ENCODE results near the gene NYAP2.

NYAP2 gene

DNA sequence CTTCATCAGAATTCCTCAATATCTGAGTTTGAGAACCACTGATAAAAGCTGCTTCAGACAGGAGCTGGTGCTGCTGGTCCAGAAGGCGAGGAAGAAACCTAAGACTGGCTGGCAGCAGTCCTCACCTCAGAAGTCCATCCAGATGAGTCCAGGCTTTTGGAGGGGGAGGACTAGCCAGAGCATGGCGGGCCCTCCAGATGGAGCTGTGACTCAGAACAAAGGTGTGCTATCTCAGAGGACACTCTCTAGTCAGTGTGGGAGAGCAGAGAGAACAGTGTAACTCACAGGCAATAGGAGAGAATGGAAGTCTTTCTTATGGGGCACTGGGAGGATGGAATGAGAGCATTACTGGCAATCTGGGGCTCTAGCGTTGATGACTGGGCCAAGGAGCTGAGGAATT, 191.4 kb downstream of the NYAP2 start:
- DNase-seq (ENCODE audit: low spot score), result no peak
- TF ChIP-seq, protein P1, sequence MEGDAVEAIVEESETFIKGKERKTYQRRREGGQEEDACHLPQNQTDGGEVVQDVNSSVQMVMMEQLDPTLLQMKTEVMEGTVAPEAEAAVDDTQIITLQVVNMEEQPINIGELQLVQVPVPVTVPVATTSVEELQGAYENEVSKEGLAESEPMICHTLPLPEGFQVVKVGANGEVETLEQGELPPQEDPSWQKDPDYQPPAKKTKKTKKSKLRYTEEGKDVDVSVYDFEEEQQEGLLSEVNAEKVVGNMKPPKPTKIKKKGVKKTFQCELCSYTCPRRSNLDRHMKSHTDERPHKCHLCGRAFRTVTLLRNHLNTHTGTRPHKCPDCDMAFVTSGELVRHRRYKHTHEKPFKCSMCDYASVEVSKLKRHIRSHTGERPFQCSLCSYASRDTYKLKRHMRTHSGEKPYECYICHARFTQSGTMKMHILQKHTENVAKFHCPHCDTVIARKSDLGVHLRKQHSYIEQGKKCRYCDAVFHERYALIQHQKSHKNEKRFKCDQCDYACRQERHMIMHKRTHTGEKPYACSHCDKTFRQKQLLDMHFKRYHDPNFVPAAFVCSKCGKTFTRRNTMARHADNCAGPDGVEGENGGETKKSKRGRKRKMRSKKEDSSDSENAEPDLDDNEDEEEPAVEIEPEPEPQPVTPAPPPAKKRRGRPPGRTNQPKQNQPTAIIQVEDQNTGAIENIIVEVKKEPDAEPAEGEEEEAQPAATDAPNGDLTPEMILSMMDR (IDR thresholded peaks at IDR 0.05; ENCODE audit: extremely low read depth, missing control alignments), result no peak

DNA sequence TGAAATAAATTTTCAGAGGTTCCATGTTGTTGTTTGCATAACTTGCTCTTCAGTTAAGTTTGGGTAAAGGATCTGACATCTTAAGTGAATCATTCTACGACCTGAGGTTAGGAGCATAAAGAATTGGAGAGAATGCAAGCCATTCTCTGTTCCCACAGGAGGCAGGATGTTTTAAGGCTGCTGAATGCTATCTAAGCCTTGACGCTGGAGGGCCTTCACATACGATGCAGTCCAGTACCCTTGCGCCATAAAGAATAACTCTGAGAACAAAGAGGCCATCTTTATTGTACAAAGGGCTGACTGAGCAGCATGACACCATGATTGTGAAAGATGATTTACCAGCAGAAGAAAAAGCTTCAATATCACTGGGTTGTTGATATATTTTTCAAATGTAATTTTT, 198.4 kb downstream of the NYAP2 start:
- no peak for DNase-seq (ENCODE audit: low spot score)

DNA sequence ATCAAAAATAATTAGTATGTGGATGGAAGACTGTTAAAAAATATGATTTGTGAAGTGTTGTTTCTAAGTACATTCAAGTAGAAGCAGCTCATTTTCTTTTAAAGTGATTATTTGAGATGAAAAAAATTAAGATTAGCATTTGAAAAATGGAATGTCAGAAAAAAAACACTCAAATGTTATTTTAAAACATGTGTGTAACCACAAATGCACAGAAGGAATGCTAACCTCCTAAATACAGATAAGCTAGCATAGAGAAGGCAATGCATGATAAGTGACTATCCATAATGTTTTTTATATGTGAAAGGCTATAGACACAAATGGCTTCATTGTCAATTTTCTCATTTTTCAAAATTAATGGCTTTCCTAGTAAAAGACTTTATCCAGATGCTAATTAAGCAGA, 198.9 kb downstream of the NYAP2 start:
- DNase-seq (ENCODE audit: low spot score), result no peak
- TF ChIP-seq, protein P1 (IDR thresholded peaks at IDR 0.05; ENCODE audit: extremely low read depth, missing control alignments), result no peak

More for the DNA sequence above, 198.4 kb downstream of the NYAP2 start:
- TF ChIP-seq, protein P1 (IDR thresholded peaks at IDR 0.05; ENCODE audit: extremely low read depth, missing control alignments), result no peak

DNA sequence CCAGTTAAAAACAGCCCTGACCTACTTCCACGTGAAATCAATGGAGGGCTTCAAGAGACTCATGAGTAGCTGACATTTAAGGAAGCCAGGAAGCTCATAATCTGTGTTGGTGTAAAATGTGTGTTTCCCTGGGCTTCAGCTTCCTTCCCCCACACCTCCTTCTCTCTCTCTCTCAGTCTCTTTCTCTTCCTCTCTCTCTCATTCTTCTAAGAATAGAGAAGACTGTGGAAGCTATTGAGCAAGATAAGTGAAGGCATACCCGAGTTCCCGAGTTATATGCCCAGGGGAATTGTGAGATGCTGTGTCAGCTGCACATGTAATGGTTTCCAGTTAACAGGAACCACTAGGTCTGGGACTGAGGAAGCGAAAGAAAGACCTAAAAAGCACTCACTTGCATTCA, 199.4 kb downstream of the NYAP2 start:
- TF ChIP-seq, protein P1 (IDR thresholded peaks at IDR 0.05; ENCODE audit: extremely low read depth, missing control alignments), result no peak

DNA sequence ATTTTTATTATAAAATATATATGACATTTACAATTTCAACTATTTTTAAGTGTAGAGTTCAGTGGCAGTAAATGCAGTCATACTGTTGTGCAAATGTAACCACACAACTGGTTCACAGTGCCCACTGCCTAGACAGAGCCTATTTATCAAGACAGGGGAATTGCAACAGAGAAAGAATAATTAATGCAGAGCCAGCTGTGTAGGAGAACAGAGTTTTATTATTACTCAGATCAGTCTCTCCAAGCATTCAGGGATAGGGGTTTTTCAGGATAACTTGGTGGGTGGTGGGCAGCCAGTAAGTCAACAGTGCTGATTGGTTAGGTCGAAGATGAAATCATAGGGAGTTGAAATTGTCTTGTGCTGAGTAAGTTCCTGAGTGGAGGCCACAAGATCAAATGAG, 200.3 kb downstream of the NYAP2 start:
- no peak for DNase-seq (ENCODE audit: low spot score)
- TF ChIP-seq, protein P1 (IDR thresholded peaks at IDR 0.05; ENCODE audit: extremely low read depth, missing control alignments), result no peak

More for the DNA sequence above, 199.4 kb downstream of the NYAP2 start:
- no peak for DNase-seq (ENCODE audit: low spot score)

DNA sequence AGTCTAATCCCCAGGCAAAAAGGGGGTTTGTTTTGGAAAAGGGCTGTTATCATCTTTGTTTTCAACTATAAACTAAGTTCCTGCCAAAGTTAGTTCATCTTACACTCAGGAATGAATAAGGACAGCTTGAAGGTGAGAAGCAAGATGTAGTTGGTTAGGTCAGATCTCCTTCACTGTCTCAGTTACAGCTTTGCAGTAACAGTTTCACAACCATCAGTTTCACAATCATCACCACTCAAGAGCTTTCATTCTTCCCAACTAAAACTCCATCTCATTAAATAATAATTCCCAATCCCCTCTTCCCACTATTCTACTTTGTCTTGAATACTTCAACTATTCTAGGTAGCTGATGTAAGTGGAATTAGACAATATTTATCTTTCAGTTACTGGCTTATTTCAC, 200.9 kb downstream of the NYAP2 start:
- DNase-seq (ENCODE audit: low spot score), result no peak
- TF ChIP-seq, protein P1 (IDR thresholded peaks at IDR 0.05; ENCODE audit: extremely low read depth, missing control alignments), result no peak

DNA sequence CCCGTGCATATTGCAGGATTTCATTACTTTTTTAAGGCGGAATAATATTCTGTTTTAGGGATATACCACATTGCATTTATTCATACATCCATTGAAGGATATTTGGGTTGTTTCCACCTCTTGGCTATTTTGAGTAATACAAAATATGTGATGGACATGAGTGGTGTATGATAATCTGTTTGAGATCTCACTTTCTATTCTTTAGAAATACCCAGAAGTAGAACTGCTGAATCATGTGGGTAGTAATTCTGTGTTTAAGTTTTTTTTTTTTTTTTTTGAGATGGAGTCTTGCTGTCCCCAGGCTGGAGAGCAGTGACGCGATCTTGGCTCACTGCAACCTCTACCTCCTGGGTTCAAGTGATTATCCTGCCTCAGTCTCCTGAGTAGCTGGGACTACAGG, 201.4 kb downstream of the NYAP2 start:
- TF ChIP-seq, protein P1 (IDR thresholded peaks at IDR 0.05; ENCODE audit: extremely low read depth, missing control alignments), result no peak
- no peak for DNase-seq (ENCODE audit: low spot score)

Measured in GM20000 (cell line).